ENCODE data around the gene PPP1R9B. TPM values are rescaled to one million over a fixed set of nuclear protein-coding genes. Genes with fewer than 3 reads are reported as not detected.

The PPP1R9B gene
- total RNA-seq, 1 experiment from 2014 or later = 112 TPM

- Histone ChIP-seq H3K9me2 (ENCODE audit: insufficient read depth) (no peaks in the 10 kb centered on the region), H3K4me1 (ENCODE audit: control insufficient read depth in 1 of 2, insufficient read depth in 2 of 2, low read length in 2 of 2) (peaks cover 15 to 57% of the 10 kb centered on the region in 2 experiments), H3K27me3 (ENCODE audit: insufficient read depth, low read length) (no peaks in the 10 kb centered on the region), H3K9me3 (ENCODE audit: control insufficient read depth in 1 of 2, insufficient read depth in 1 of 2, low read depth in 1 of 2, low read length in 2 of 2) (no peaks in the 10 kb centered on the region), H3K27ac (ENCODE audit: low read depth, low read length) (no peak overlapping the region), H2AFZ (ENCODE audit: low read depth, low read length, poor library complexity, severe bottlenecking) (no peak overlapping the region), H3K4me3 (replicated peaks in 1 of 2; ENCODE audit: low read depth in 1 of 2, low read length in 2 of 2) (no peak overlapping the region), H3K36me3 (ENCODE audit: control insufficient read depth in 1 of 2, insufficient read depth in 2 of 2, low read length in 2 of 2) (no peaks in the 10 kb centered on the region), H3K9ac (ENCODE audit: low read length) (no peak overlapping the region), H3K79me2 (ENCODE audit: insufficient read depth, low read length) (no peaks in the 10 kb centered on the region), H3K4me2 (ENCODE audit: low read length) (no peak overlapping the region), H4K20me1 (ENCODE audit: insufficient read depth) (no peaks in the 10 kb centered on the region)
- ChIA-PET CTCF (interaction anchor here (1.2 to 4.2 kb wide), 2 partner anchors 11 to 26 kb away, joined by 4 to 59 read pairs; no protein-coding TSS in a partner anchor), POLR2A (no interaction called here), RAD21 (ENCODE audit: low non-redundant PET in 1 of 2, low total read pairs in 2 of 2, uncharacterized antibody in 2 of 2, unreplicated experiment in 2 of 2) (no interaction called here)
- intact Hi-C loops (cut with micrococcal nuclease) = no loop called here
- ATAC-seq (no peak), DNase-seq (ENCODE audit: low read depth, low spot score) (no peak)
- no TSS peak for BruUV-seq (replicated peaks)
- no peak for TF ChIP-seq MAX (IDR thresholded peaks at IDR 0.05)
- TF ChIP-seq CEBPB (IDR thresholded peaks at IDR 0.05; ENCODE audit: low read depth) = no peak
- TF ChIP-seq, protein P1, sequence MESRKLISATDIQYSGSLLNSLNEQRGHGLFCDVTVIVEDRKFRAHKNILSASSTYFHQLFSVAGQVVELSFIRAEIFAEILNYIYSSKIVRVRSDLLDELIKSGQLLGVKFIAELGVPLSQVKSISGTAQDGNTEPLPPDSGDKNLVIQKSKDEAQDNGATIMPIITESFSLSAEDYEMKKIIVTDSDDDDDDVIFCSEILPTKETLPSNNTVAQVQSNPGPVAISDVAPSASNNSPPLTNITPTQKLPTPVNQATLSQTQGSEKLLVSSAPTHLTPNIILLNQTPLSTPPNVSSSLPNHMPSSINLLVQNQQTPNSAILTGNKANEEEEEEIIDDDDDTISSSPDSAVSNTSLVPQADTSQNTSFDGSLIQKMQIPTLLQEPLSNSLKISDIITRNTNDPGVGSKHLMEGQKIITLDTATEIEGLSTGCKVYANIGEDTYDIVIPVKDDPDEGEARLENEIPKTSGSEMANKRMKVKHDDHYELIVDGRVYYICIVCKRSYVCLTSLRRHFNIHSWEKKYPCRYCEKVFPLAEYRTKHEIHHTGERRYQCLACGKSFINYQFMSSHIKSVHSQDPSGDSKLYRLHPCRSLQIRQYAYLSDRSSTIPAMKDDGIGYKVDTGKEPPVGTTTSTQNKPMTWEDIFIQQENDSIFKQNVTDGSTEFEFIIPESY (IDR thresholded peaks at IDR 0.05; ENCODE audit: extremely low read depth, insufficient replicate concordance, low read length) = no peak
- no peak for TF ChIP-seq ZNF274 (IDR thresholded peaks at IDR 0.05; ENCODE audit: low read depth, low read length)
- TF ChIP-seq SP1 (IDR thresholded peaks at IDR 0.05; ENCODE audit: low read depth) = no peak
- TF ChIP-seq EZH2phosphoT487 (IDR thresholded peaks at IDR 0.05; ENCODE audit: borderline replicate concordance) = no peak
- TF ChIP-seq POLR2AphosphoS5 (IDR thresholded peaks at IDR 0.05; ENCODE audit: low read depth, low read length) = no peak
- TF ChIP-seq YY1 (IDR thresholded peaks at IDR 0.05; ENCODE audit: extremely low read depth, insufficient replicate concordance, low read depth, low read length) = no peak
Measured at GRCh38 chr17:50171371-50172071, 21.0 kb upstream of the PPP1R9B start.

Measured in HCT116 (cell line).